CD4-positive, alpha-beta T cell treated with Interleukin-17A for 1 hour (primary cell): ENCODE results near the gene KCNH6.

Source experiments
- DNase-seq: peaks from one replicate; pipeline ENCODE4 v3.0.0-alpha.2; 2020

KCNH6 gene

GRCh38 chr17:63523253-63523855 lies at the start of gene KCNH6:
KCNH6 (plus strand) TSS chr17:63523358; CDS start chr17:63523414, 56 bp downstream.
- no peak for DNase-seq

GRCh38 chr17:63474174-63474573 lies 49.0 kb upstream of the KCNH6 start:
- DNase-seq: no peak

- DNase-seq: no peak
Measured at GRCh38 chr17:63474586-63475460, 48.3 kb upstream of the KCNH6 start.

GRCh38 chr17:63475491-63476412 lies 47.4 kb upstream of the KCNH6 start:
- DNase-seq: no peak

GRCh38 chr17:63476459-63476853 lies 46.7 kb upstream of the KCNH6 start:
- DNase-seq: peak; percentile 15

- peak; percentile 48 for DNase-seq
Measured at GRCh38 chr17:63476854-63477479, 46.2 kb upstream of the KCNH6 start, which contains the start of gene ACE. ACE (plus strand) TSS chr17:63477061; CDS start chr17:63477095, 34 bp downstream.

GRCh38 chr17:63477480-63478440 lies 45.4 kb upstream of the KCNH6 start:
- no peak for DNase-seq

- DNase-seq: peak; percentile 84
Measured at GRCh38 chr17:63478814-63479494, 44.2 kb upstream of the KCNH6 start.

GRCh38 chr17:63479495-63480184 lies 43.5 kb upstream of the KCNH6 start:
- no peak for DNase-seq

GRCh38 chr17:63480192-63480784 lies 42.9 kb upstream of the KCNH6 start:
- DNase-seq: no peak

- DNase-seq: no peak
Measured at GRCh38 chr17:63480826-63481487, 42.2 kb upstream of the KCNH6 start.

GRCh38 chr17:63481488-63481870 lies 41.7 kb upstream of the KCNH6 start:
- DNase-seq: no peak

- DNase-seq: no peak
Measured at GRCh38 chr17:63482509-63482908, 40.6 kb upstream of the KCNH6 start.

- DNase-seq: no peak
Measured at GRCh38 chr17:63483038-63483437, 40.1 kb upstream of the KCNH6 start.

- no peak for DNase-seq
Measured at GRCh38 chr17:63483655-63484575, 39.2 kb upstream of the KCNH6 start.

- DNase-seq: no peak
Measured at GRCh38 chr17:63486317-63487013, 36.7 kb upstream of the KCNH6 start.

- no peak for DNase-seq
Measured at GRCh38 chr17:63487014-63487339, 36.2 kb upstream of the KCNH6 start.

- DNase-seq: no peak
Measured at GRCh38 chr17:63488851-63489250, 34.3 kb upstream of the KCNH6 start.
